Activated naive CD4-positive, alpha-beta T cell treated with anti-CD3 and anti-CD28 coated beads, Interleukin-2, amount 10 ng/mL, durations not matched to agents 5 hours and 36 hours (primary cell): ENCODE data around the gene TMEM8B. TPM values are rescaled to one million over a fixed set of nuclear protein-coding genes. Genes with fewer than 3 reads are reported as not detected.

Experiments used
- total RNA-seq, 2 experiments: library from RNA; stranded (reverse); gene quantifications; one replicate each; pipeline ENCODE4 v1.2.3, GENCODE V29; 2021

The TMEM8B gene
- 1 to 10 TPM; 2.7 to 3.0 TPM for total RNA-seq

GRCh38 chr9:35829084-35829763, at the start of gene TMEM8B:
TMEM8B (plus strand) TSS chr9:35829228; CDS start chr9:35829448, 220 bp downstream.

DNA sequence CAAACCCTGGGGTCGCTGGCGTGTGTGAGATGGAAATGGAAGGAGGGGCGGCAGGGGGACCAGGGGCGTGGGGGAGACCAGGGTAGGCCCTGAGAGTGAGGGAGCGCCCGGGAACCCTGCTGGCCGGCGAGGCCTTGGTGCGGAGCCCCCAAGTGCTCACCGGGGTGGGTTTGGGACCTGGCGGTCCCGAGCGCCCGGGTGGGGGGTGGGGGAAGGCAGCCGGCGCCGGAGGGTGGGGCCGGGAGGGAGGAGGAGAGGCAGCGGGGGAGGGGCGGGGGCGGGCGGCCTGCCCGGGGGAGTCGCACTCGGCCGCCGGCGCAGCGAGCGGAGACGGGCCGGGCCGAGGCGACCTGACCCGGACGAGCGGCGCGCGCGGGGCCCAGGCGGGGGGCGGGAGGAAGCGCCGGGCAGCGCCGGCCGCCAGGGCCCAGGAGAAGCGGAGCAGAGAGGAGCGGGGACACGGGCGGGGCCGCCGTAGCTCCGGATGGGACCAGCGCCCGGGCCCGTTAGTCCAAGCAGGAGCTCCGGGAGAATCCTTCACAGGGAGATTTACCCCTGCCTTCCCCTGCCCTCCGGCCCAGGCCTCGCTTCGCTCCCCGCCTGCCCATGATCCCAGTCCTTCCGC, 37.6 kb upstream of the TMEM8B start, which contains the start of gene NPR2:
Gene NPR2 (plus strand): TSS at position 295 of the 625 bp plus-strand sequence. CDS start 818 bp downstream, outside the sequence.

DNA sequence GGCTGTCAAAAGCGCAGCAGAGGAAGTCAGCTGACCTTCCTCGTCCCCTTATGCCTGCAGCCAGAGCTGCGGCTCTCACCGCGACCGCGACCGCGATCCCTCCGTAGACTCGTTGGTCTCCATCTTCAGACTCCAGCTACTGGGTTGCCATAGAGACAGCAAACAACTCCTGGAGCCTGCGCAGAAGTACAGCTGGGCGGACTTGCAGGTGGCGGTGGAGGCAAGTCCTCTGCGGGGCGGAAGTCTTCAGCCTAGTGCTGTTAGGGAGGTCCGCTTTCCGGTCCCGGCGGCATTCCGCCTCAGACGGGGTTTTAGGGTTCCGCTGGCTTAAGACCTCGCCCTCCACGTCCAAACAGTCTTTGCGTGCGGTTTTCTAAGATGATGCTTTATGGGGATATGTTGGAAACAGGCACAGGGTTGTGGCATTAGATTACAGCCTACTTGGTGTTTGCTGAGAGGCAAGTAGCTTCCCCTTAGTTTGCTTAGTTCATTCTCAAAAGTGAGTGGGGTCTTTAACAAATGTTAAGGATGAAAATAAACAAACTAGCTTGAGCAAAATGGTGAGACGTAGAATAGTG, 16.9 kb upstream of the TMEM8B start, which contains the start of gene SPAG8:
Gene SPAG8 (minus strand): TSS at position 238 of the 578 bp plus-strand sequence. CDS start 115 bp downstream, at position 123.

DNA sequence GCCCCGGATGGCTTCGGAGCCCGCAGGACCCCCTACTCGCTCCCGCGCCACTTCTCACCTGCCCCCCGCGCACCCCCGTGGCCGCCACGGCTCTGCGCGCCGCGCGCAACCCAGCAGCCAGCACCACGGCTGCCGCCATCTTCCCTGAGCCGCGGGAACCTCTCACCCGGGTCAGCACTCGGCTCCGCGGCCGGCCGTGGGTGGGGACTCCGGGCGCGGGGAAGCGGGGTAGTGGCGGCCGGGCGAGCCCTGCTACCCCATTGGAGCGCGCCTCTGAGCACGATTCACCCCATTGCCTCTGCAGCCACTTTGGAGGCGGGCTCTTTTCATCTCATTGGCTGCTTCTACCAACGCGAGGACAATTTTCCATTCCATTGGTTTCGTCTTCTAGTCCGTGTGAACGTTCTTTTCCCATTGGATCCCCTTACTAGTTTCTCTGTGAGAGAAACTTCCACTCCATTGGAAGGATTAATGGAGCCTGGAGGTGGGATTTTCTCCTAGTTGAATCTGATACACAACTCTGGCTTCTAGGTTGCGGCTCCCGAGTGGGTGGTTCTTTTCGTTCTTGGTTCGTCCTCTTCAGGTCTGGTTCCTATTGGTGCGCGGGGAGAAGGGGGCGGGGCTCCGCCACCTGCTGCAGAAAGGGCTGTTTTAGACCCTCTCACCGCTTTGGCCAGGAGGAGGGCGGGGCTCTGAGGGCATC, 14.0 kb upstream of the TMEM8B start, which contains the start of gene HINT2:
Gene HINT2 (minus strand): TSS at position 202 of the 703 bp plus-strand sequence. CDS start 63 bp downstream, at position 139.

DNA sequence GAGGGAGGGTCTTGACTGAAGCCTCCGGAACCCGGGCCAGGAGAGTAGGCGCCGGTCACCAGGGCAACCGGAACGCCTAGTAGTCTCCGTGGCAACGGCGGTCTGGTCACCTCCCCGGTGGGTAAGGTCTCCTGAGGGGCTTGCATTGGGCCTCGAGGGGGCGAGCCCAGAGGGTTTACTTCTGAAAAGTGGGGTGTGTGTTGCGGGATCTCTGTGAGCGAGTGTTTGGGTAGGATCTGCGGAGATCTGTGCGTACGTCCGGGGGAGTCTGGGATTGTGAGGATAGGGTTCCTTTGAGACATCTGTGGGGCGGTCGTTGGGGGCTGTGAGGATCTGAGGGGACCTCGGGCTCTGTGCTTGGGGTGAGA, 328 bp upstream of the TMEM8B start, which contains the start of gene FAM221B:
Gene FAM221B (minus strand): TSS at position 17 of the 368 bp plus-strand sequence. CDS start 2,571 bp downstream, outside the sequence.

DNA sequence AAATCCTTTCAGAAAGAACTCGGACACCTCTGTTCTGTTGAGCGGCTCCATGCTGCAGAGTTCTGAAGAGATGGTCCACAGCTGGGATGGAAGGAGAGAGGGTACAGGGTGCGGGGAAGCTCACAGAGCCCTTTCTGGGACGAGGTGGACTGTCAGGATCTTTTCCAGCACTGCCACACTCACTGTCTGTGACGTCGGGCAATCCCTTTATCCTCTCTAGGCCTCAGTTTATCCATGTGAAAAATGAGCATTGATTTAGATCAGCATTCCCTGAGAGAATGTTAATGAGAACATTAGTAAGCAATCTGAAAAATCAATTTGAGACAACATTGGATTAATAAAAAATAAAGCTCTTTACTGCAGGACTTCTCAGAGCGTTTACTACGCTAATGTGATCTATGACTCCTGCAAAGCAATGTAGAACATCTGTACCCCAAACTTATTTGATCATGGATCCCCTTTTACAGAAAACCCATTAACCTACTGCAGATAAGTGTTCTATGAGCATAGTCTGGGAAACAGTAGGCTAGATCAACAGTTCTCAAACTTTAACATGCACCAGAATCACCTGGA, 41.4 kb downstream of the TMEM8B start, which contains the start of gene OR13J1:
Gene OR13J1 (minus strand): TSS at position 51 of the 573 bp plus-strand sequence. CDS start 0 bp downstream, at position 51.

DNA sequence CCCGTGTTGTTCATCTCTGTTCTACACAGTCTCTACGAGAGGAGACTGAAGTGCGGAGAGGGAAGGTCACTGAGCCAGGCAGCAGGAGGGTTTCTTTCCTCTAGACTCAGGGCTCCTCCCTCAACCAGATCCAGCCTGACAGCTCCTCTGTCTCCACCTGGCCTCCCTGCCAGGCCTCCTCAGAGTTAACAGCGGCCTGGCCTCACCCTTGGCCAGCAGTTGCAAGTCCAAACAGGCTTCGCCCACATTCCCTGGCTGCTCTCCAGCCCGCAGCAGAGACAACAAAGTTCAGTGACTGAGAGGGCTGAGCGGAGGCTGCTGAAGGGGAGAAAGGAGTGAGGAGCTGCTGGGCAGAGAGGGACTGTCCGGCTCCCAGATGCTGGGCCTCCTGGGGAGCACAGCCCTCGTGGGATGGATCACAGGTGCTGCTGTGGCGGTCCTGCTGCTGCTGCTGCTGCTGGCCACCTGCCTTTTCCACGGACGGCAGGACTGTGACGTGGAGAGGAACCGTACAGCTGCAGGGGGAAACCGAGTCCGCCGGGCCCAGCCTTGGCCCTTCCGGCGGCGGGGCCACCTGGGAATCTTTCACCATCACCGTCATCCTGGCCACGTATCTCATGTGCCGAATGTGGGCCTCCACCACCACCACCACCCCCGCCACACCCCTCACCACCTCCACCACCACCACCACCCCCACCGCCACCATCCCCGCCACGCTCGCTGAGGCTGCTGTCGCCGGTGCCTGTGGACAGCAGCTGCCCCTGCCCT, 77.1 kb downstream of the TMEM8B start, which contains the start of gene HRCT1:
Gene HRCT1 (plus strand): TSS at position 291 of the 768 bp plus-strand sequence. CDS start 86 bp downstream, at position 377.

GRCh38 chr9:35909274-35909673, 80.2 kb downstream of the TMEM8B start, which contains the start of gene SPAAR:
SPAAR (plus strand) TSS chr9:35909490; CDS start chr9:35910464, 974 bp downstream.

Other genes starting within 250 kb of the TMEM8B start
- gene TESK1, start 224.0 kb upstream of the TMEM8B start, total RNA-seq: 10 to 100 TPM; 33.8 to 35.3 TPM
- 1 to 10 TPM; 6.1 to 6.7 TPM for gene CD72, start 210.8 kb upstream of the TMEM8B start, total RNA-seq
- gene SIT1, start 178.3 kb upstream of the TMEM8B start, total RNA-seq: 100 to 1,000 TPM; 191 to 193 TPM
- gene RMRP, start 171.2 kb upstream of the TMEM8B start, total RNA-seq: over 10,000 TPM in 1 of 2 experiments, 1,000 to 10,000 TPM in 1; 9,431 to 11,936 TPM
- gene CCDC107, start 170.9 kb upstream of the TMEM8B start, total RNA-seq: 10 to 100 TPM; 34.3 to 37.9 TPM
- gene ARHGEF39, start 164.0 kb upstream of the TMEM8B start, total RNA-seq: 10 to 100 TPM; 13.8 to 14.5 TPM
- gene CA9, start 155.3 kb upstream of the TMEM8B start, total RNA-seq: under 1 TPM in 1 of 2 experiments, not detected in 1; 0.24 TPM
- gene TPM2, start 139.3 kb upstream of the TMEM8B start, total RNA-seq: 10 to 100 TPM; 14.9 to 17.2 TPM
- 100 to 1,000 TPM; 332 to 348 TPM for gene TLN1, start 97.0 kb upstream of the TMEM8B start, total RNA-seq
- 10 to 100 TPM; 17.9 to 18.1 TPM for gene CREB3, start 96.6 kb upstream of the TMEM8B start, total RNA-seq
- 10 to 100 TPM; 53.8 to 55.3 TPM for gene GBA2, start 80.0 kb upstream of the TMEM8B start, total RNA-seq
- 10 to 100 TPM; 28.1 to 28.8 TPM for gene RGP1, start 79.9 kb upstream of the TMEM8B start, total RNA-seq
- gene MSMP, start 75.0 kb upstream of the TMEM8B start, total RNA-seq: not detected
- gene NPR2, start 37.6 kb upstream of the TMEM8B start, total RNA-seq: 10 to 100 TPM in 1 of 2 experiments, 1 to 10 TPM in 1; 8.6 to 10.5 TPM
- gene SPAG8, start 17.0 kb upstream of the TMEM8B start, total RNA-seq: 1 to 10 TPM; 1.3 to 1.8 TPM
- gene HINT2, start 14.2 kb upstream of the TMEM8B start, total RNA-seq: 10 to 100 TPM; 59.6 to 61.1 TPM
- gene FAM221B, start 496 bp upstream of the TMEM8B start, total RNA-seq: not detected
- gene OR13J1, start 41.2 kb downstream of the TMEM8B start, total RNA-seq: not detected
- gene HRCT1, start 77.0 kb downstream of the TMEM8B start, total RNA-seq: not detected
- not detected for gene SPAAR, start 80.3 kb downstream of the TMEM8B start, total RNA-seq
- not detected for gene OR2S2, start 128.9 kb downstream of the TMEM8B start, total RNA-seq
- gene RECK, start 207.7 kb downstream of the TMEM8B start, total RNA-seq: 1 to 10 TPM; 6.5 to 6.6 TPM